Stomach (tissue), 4 donors: ENCODE data around the gene PGBD5.

Source experiments
- EP300 ChIP-seq: sonication (generic); formaldehyde crosslinking; IDR thresholded peaks from one replicate; pipeline ENCODE4 v1.6.1; 2017; ENCODE audit warnings: antibody characterized with exemption
- POLR2A ChIP-seq, 4 donors: fragments of 450-650 bp; IDR thresholded peaks; one replicate each; pipeline ENCODE4 v1.6.1; 2016; ENCODE audit warnings: antibody characterized with exemption in 4 of 4, control low read depth in 2 of 4, mild to moderate bottlenecking in 1 of 4, moderate library complexity in 1 of 4

DNA sequence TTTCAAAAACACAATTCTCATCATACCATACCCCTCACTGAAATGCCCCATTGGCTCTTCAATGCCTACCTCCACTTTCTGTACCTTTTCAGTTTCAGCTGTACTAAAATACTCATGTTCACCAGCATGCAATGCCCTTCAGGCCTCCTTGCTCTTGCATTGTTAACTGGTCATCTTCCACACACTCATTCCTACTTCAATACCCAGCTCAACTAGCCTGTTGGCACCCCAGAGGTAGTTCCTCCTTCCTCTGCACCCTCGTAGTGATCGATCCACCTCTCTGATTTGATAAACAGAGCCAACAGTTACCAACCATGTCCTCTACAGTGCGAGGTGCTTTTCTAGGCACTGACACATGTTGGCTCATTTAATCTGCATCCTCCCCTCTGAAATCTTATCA is 46.7 kb downstream of the PGBD5 start:
- no peak for TF ChIP-seq POLR2A (IDR thresholded peaks at IDR 0.05)
- no peak for TF ChIP-seq EP300
